Left lung (tissue), 14 donors: ENCODE data around the gene IFTAP. TPM values are rescaled to one million over a fixed set of nuclear protein-coding genes. Genes with fewer than 3 reads are reported as not detected.
"Not testable (repeated sequence)": the region's sequence is repeated elsewhere in the genome, so short reads cannot be mapped to it uniquely, and the experiment has no call there.

Experiments
- ATAC-seq: fragments of 200-7000 bp; cut with Tn5 transposase; one replicate; pipeline ENCODE4 v1.9.1; 2020; ENCODE audit warnings: moderate library complexity
- DNase-seq, 4 donors: peaks; one replicate each; pipeline ENCODE4 v3.0.0-alpha.2; 2013 to 2020
- H3K27ac ChIP-seq, 2 donors: fragments of 200-600 bp; sonication (generic) in 1 of 2; one replicate each; pipeline versions ENCODE4 v1.5.0 to v1.8.0; 2020 to 2021
- H3K27me3 ChIP-seq, 2 donors: fragments of 200-600 bp; sonication (generic) in 1 of 2; one replicate each; pipeline versions ENCODE4 v1.5.0 to v1.8.0; 2020 to 2021
- H3K36me3 ChIP-seq, 2 donors: fragments of 200-600 bp; sonication (generic) in 1 of 2; one replicate each; pipeline versions ENCODE4 v1.5.0 to v1.8.0; 2020 to 2021
- H3K4me1 ChIP-seq, 2 donors: fragments of 200-600 bp; one replicate each; pipeline ENCODE4 v1.8.0; 2021
- H3K4me3 ChIP-seq, 2 donors: fragments of 200-600 bp; sonication (generic) in 1 of 2; one replicate each; pipeline versions ENCODE4 v1.5.0 to v1.8.0; 2020 to 2021; ENCODE audit warnings: mild to moderate bottlenecking in 1 of 2
- H3K9me3 ChIP-seq, 2 donors: fragments of 200-600 bp; sonication (generic) in 1 of 2; one replicate each; pipeline versions ENCODE4 v1.5.0 to v1.8.0; 2020 to 2021
- intact Hi-C, 2 donors: fragments of 100-400 bp; cut with DNase I; formaldehyde crosslinking; loops; one replicate each; pipeline versions ENCODE4 v1.11.2 to v1.14.2; 2022
- long read RNA-seq, 12 donors: library from polyadenylated mRNA in 2 of 12; unstranded in 2 of 12; transcript quantifications; one replicate each; pipeline ENCODE4 v2.0.0 and lab custom pipeline, GENCODE V29; 2019 to 2026
- polyA plus RNA-seq, 6 donors: library from polyadenylated mRNA; unstranded; fragments of 120-200 nt; gene quantifications; one replicate each; pipeline ENCODE4 v1.2.1, GENCODE V29; 2013; ENCODE audit not compliant: insufficient read length in 6 of 6
- total RNA-seq, 2 donors: library from RNA; stranded (reverse); fragmentation: NEBNext Ultra II Directional; extraction: Animal tissue kit (Norgen Biotek cat#: 25700); gene quantifications; one replicate each; pipeline ENCODE4 v1.2.1, GENCODE V29; 2021
- TF ChIP-seq, protein P1 (sequence below), 2 donors: fragments of 200-600 bp; sonication (generic) in 1 of 2; IDR thresholded peaks; one replicate each; pipeline versions ENCODE4 v1.5.0 to v1.8.0; 2021; ENCODE audit warnings: antibody characterized with exemption in 2 of 2
- donor health status: DM: no; HTN: yes; CAD: no.
- donor health status: DM: no; HTN: no; CAD: no.

Gene IFTAP
- total RNA-seq (10 to 100 TPM; 11.8 to 15.1 TPM), polyA plus RNA-seq (10 to 100 TPM; 40.7 to 53.9 (median 49.9) TPM)
- long read RNA-seq, donor 1, transcript C11orf74-203 (6 exons, 1,062 nt), result minor isoform, 5 of 35 reads
- long read RNA-seq, donor 1, transcript C11orf74-208 (6 exons, 694 nt), result minor isoform, 9 of 35 reads
- long read RNA-seq, donor 1, transcript C11orf74-201 (6 exons, 863 nt), result major isoform, 14 of 35 reads
- long read RNA-seq, donor 1, partial matches to known transcripts, result 0 of 35 reads
- long read RNA-seq, donor 1, other reads (novel, unspliced or antisense), result 0 of 35 reads
- long read RNA-seq, donor 2, transcript C11orf74-208 (6 exons, 694 nt), result major isoform, 15 of 29 reads
- long read RNA-seq, donor 2, transcript C11orf74-201 (6 exons, 863 nt), result minor isoform, 5 of 29 reads
- long read RNA-seq, donor 2, partial matches to known transcripts, result 0 of 29 reads
- long read RNA-seq, donor 2, other reads (novel, unspliced or antisense), result 0 of 29 reads
- long read RNA-seq, donor 3, transcript C11orf74-208 (6 exons, 694 nt), result major isoform, 12 of 26 reads
- long read RNA-seq, donor 3, transcript C11orf74-201 (6 exons, 863 nt), result minor isoform, 9 of 26 reads
- long read RNA-seq, donor 3, partial matches to known transcripts, result 0 of 26 reads
- long read RNA-seq, donor 3, other reads (novel, unspliced or antisense), result 0 of 26 reads
- long read RNA-seq, donor 4, transcript C11orf74-201 (6 exons, 863 nt), result major isoform, 13 of 17 reads
- long read RNA-seq, donor 4, partial matches to known transcripts, result 0 of 17 reads
- long read RNA-seq, donor 4, other reads (novel, unspliced or antisense), result 0 of 17 reads
- long read RNA-seq, donor 5, transcript C11orf74-203 (6 exons, 1,062 nt), result minor isoform, 5 of 26 reads
- long read RNA-seq, donor 5, transcript C11orf74-208 (6 exons, 694 nt), result major isoform, 9 of 26 reads
- long read RNA-seq, donor 5, transcript C11orf74-201 (6 exons, 863 nt), result minor isoform, 6 of 26 reads
- long read RNA-seq, donor 5, partial matches to known transcripts, result 0 of 26 reads
- long read RNA-seq, donor 5, other reads (novel, unspliced or antisense), result 0 of 26 reads
- long read RNA-seq, donor 6, transcript C11orf74-202 (4 exons, 633 nt), result minor isoform, 9 of 44 reads
- long read RNA-seq, donor 6, transcript C11orf74-210 (4 exons, 801 nt), result minor isoform, 5 of 44 reads
- long read RNA-seq, donor 6, transcript C11orf74-201 (6 exons, 863 nt), result minor isoform, 11 of 44 reads
- long read RNA-seq, donor 6, transcript C11orf74-208 (6 exons, 694 nt), result major isoform, 12 of 44 reads
- long read RNA-seq, donor 6, partial matches to known transcripts, result 0 of 44 reads
- long read RNA-seq, donor 6, other reads (novel, unspliced or antisense), result 0 of 44 reads
- long read RNA-seq, donor 7, transcript C11orf74-201 (6 exons, 863 nt), result major isoform, 8 of 24 reads
- long read RNA-seq, donor 7, transcript C11orf74-208 (6 exons, 694 nt), result minor isoform, 5 of 24 reads
- long read RNA-seq, donor 7, partial matches to known transcripts, result 0 of 24 reads
- long read RNA-seq, donor 7, other reads (novel, unspliced or antisense), result 0 of 24 reads
- long read RNA-seq, donor 8, transcript C11orf74-208 (6 exons, 694 nt), result major isoform, 5 of 18 reads
- long read RNA-seq, donor 8, partial matches to known transcripts, result 0 of 18 reads
- long read RNA-seq, donor 8, other reads (novel, unspliced or antisense), result 0 of 18 reads
- long read RNA-seq, donor 9, result 0 reads
- long read RNA-seq, donor 10, transcript C11orf74-208 (6 exons, 694 nt), result major isoform, 6 of 20 reads
- long read RNA-seq, donor 10, partial matches to known transcripts, result 0 of 20 reads
- long read RNA-seq, donor 10, other reads (novel, unspliced or antisense), result 5 of 20 reads
- long read RNA-seq, donor 11, transcript C11orf74-201 (6 exons, 863 nt), result minor isoform, 6 of 28 reads
- long read RNA-seq, donor 11, transcript C11orf74-208 (6 exons, 694 nt), result major isoform, 11 of 28 reads
- long read RNA-seq, donor 11, partial matches to known transcripts, result 0 of 28 reads
- long read RNA-seq, donor 11, other reads (novel, unspliced or antisense), result 0 of 28 reads
- long read RNA-seq, donor 12, transcript C11orf74-208 (6 exons, 694 nt), result major isoform, 5 of 17 reads
- long read RNA-seq, donor 12, partial matches to known transcripts, result 0 of 17 reads
- long read RNA-seq, donor 12, other reads (novel, unspliced or antisense), result 0 of 17 reads

- H3K4me3 ChIP-seq, result peak within 1 kb of the TSS; percentile 61 to 63
- ATAC-seq (peak; percentile 100), DNase-seq (peak; percentile 55 to 91 (median 84))
- peak within 1 kb of the TSS in 1 of 2 donors; percentile 5 for H3K27ac ChIP-seq
- intact Hi-C loops, result no loop called here
- no peaks in the 10 kb centered on the region for H3K9me3 ChIP-seq
- H3K36me3 ChIP-seq, result no peaks in the 10 kb centered on the region
- TF ChIP-seq, protein P1, sequence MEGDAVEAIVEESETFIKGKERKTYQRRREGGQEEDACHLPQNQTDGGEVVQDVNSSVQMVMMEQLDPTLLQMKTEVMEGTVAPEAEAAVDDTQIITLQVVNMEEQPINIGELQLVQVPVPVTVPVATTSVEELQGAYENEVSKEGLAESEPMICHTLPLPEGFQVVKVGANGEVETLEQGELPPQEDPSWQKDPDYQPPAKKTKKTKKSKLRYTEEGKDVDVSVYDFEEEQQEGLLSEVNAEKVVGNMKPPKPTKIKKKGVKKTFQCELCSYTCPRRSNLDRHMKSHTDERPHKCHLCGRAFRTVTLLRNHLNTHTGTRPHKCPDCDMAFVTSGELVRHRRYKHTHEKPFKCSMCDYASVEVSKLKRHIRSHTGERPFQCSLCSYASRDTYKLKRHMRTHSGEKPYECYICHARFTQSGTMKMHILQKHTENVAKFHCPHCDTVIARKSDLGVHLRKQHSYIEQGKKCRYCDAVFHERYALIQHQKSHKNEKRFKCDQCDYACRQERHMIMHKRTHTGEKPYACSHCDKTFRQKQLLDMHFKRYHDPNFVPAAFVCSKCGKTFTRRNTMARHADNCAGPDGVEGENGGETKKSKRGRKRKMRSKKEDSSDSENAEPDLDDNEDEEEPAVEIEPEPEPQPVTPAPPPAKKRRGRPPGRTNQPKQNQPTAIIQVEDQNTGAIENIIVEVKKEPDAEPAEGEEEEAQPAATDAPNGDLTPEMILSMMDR (IDR thresholded peaks at IDR 0.05), result no peak
- peaks cover 0 to 8% of the 10 kb centered on the region in 2 donors for H3K4me1 ChIP-seq
- H3K27me3 ChIP-seq, result peaks cover 10 to 33% of the 10 kb centered on the region in 2 donors
Observed at GRCh38 chr11:36594316-36594989, at the start of gene IFTAP. Gene IFTAP (plus strand): TSS chr11:36594502. CDS start chr11:36610104, 15,602 bp downstream.

DNA sequence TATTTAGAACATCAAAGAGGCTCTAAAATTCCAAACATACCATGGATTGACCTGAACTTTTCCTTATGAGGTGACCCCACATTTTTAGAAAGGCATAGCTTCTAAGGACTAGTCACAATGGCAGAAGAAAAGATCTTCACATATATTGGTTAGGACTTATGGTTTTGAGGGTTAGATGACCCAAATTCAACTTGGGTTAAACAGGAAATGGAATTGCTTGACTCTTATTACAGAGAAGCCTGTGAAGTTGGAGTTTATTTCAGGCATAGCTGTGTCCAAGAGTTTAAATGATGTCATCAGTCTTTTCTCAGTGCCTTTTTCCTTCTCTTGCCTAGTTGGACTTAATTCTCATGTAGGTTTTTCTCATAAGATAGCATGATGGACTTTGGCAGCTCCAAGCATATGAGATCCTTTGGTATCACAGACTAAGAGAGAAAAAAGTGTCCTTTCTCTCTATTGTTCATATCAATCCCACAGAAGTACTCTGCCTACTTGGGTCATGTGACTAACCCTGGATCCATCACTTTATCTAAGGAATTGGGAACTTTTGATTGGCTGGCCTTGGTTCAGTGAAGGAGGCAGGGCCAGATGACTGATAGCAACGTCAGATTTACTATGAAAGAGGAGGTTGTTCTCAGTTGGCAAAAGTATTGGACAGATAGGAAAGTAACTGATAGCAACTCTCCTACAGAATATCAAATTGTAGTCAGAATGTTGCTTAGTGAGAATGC lies 43.8 kb upstream of the IFTAP start:
- TF ChIP-seq, protein P1 (IDR thresholded peaks at IDR 0.05), result no peak
- no peak for DNase-seq
- ATAC-seq, result no peak
- Histone ChIP-seq H3K4me1 (no peaks in the 10 kb centered on the region), H3K9me3 (no peaks in the 10 kb centered on the region), H3K4me3 (no peak overlapping the region), H3K27me3 (no peaks in the 10 kb centered on the region), H3K36me3 (no peaks in the 10 kb centered on the region), H3K27ac (no peak overlapping the region)
- intact Hi-C loops, result no loop called here

GRCh38 chr11:36557390-36557789 lies 36.9 kb upstream of the IFTAP start:
- H3K9me3 ChIP-seq, DNase-seq, H3K27me3 ChIP-seq, H3K36me3 ChIP-seq, H3K4me1 ChIP-seq, H3K4me3 ChIP-seq, H3K27ac ChIP-seq, intact Hi-C loops, ATAC-seq: not testable (repeated sequence)

DNA sequence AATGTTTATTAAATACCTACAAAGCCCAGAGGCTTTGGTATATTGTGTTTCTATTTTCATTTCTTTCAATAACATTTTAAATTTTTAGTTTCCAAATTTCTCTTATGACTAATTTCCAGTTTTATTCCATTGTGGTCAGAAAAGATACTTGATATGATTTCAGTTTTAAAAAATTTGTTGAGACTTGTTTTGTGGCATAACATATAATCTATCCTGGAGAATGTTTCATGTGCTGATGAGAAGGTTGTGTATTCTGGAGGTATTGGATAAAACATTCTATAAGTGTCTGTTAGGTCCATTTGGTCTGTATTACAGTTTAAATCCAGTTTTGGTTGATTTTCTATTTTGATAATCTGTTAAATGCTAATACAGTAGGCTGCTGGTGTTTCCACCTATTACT lies 36.3 kb upstream of the IFTAP start:
- Histone ChIP-seq H3K9me3 (peaks cover 0 to 5% of the 10 kb centered on the region in 2 donors), H3K27me3 (no peaks in the 10 kb centered on the region), H3K4me1 (no peaks in the 10 kb centered on the region), H3K36me3 (no peaks in the 10 kb centered on the region), H3K4me3 (no peak overlapping the region), H3K27ac (no peak overlapping the region)
- intact Hi-C loops, result no loop called here
- DNase-seq, result no peak
- ATAC-seq, result no peak
- TF ChIP-seq, protein P1 (IDR thresholded peaks at IDR 0.05), result no peak
